Heart left ventricle (tissue), 13 donors: ENCODE results near the gene CELSR1.

Experiments
- POLR2A ChIP-seq, 2 donors: fragments of 450-650 bp; IDR thresholded peaks; one replicate each; pipeline ENCODE4 v1.6.1; 2017; ENCODE audit warnings: antibody characterized with exemption in 2 of 2, mild to moderate bottlenecking in 2 of 2, moderate library complexity in 2 of 2
- TF ChIP-seq, protein P1 (sequence below), 12 donors: fragments of 200-600 bp; sonication (generic) in 4 of 12; IDR thresholded peaks; one replicate each; pipeline versions ENCODE4 v1.5.0 to v1.8.0; 2018 to 2022; ENCODE audit warnings: antibody characterized with exemption in 12 of 12, mild to moderate bottlenecking in 5 of 12
- donor health status: ischemic (EF 13 %, LVEDD 7.1; RV severe dilation, severe dysfunction).
- donor health status: DM: no; HTN: yes; CAD: no.
- donor health status: DM: no; HTN: no; CAD: no.
- donor health status: ischemic (EF 25% LVEDD 6.9; RV normal size, moderate dysfunction).
- donor health status: ischemic (EF 25% LVEDD 5.7; RV mildly dilated, moderate dysfunction).
- donor health status: ischemic (EF 35%, LVEDD 5.7; RV mildly dilated, moderate dysfunction).
- donor health status: nonischemic (EF 11% LVEDD 7.7; RV severe dilation, severe dysfunction).
- donor health status: DM: yes; HTN: yes; CAD: no.
- donor health status: PGD.
- donor health status: ischemic (EF 29% LVEDD 5.4; RV normal size, mild dysfunction).
- donor health status: nonischemic (EF 23%, LVEDD 6.1; RV moderate dilation, normal function).

DNA sequence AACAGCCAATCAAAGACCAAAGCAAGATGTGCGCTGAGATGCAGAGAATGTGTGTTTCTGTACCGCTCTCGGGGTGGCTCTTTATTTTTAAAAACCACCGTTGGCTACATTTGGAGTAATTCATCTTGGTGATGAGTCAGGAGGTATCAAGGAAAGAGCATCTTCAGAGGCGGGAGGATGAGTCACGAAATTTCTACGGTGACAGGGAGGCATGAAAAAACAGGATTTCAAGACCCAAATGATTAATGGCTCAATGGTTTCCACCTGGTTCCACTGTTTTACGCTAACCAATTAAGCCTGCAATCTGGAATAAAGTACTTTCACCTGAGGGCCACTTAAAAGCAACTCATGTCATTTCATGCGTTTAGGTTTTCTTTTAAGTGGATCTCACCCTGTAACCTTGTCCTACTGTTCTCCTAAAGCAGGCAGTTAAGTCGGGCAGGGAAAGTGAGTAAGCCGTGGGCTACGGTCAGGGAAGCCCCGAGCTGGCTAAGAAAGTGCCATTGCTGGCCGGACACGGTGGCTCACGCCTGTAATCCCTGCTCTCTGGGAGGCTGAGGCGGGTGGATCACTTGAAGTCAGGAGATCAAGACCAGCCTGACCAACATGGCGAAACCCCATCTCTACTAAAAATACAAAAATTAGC, 74.6 kb downstream of the CELSR1 start:
- TF ChIP-seq, protein P1, sequence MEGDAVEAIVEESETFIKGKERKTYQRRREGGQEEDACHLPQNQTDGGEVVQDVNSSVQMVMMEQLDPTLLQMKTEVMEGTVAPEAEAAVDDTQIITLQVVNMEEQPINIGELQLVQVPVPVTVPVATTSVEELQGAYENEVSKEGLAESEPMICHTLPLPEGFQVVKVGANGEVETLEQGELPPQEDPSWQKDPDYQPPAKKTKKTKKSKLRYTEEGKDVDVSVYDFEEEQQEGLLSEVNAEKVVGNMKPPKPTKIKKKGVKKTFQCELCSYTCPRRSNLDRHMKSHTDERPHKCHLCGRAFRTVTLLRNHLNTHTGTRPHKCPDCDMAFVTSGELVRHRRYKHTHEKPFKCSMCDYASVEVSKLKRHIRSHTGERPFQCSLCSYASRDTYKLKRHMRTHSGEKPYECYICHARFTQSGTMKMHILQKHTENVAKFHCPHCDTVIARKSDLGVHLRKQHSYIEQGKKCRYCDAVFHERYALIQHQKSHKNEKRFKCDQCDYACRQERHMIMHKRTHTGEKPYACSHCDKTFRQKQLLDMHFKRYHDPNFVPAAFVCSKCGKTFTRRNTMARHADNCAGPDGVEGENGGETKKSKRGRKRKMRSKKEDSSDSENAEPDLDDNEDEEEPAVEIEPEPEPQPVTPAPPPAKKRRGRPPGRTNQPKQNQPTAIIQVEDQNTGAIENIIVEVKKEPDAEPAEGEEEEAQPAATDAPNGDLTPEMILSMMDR (IDR thresholded peaks at IDR 0.05): no peak
- TF ChIP-seq POLR2A (IDR thresholded peaks at IDR 0.05): no peak
